Testis (tissue), 3 donors: Measurements from ENCODE around the gene CLCN1. TPM values are rescaled to one million over a fixed set of nuclear protein-coding genes. Genes with fewer than 3 reads are reported as not detected.
"Not testable (repeated sequence)": the region's sequence is repeated elsewhere in the genome, so short reads cannot be mapped to it uniquely, and the experiment has no call there.

Experiments used
- DNase-seq: peaks from one replicate; pipeline ENCODE4 v3.0.0-alpha.2; 2019
- H3K27ac ChIP-seq, 2 donors: fragments of 200-600 bp; sonication (generic); one replicate each; pipeline ENCODE4 v1.5.1; 2019
- H3K27me3 ChIP-seq: fragments of 200-600 bp; sonication (generic); one replicate; pipeline ENCODE4 v1.5.1; 2019
- H3K36me3 ChIP-seq: fragments of 200-600 bp; sonication (generic); one replicate; pipeline ENCODE4 v1.5.1; 2017; ENCODE audit warnings: low read depth; ENCODE audit errors: missing control alignments
- H3K4me1 ChIP-seq: fragments of 200-600 bp; sonication (generic); one replicate; pipeline ENCODE4 v1.5.1; 2019
- H3K4me3 ChIP-seq, 2 donors: fragments of 200-600 bp; sonication (generic); one replicate each; pipeline ENCODE4 v1.5.1; 2017 to 2019
- H3K9me3 ChIP-seq: fragments of 200-600 bp; sonication (generic); one replicate; pipeline ENCODE4 v1.5.1; 2017
- POLR2A ChIP-seq: fragments of 450-650 bp; IDR thresholded peaks from one replicate; pipeline ENCODE4 v1.6.1; 2017; ENCODE audit warnings: antibody characterized with exemption, mild to moderate bottlenecking, moderate library complexity
- WGBS, 2 donors: methylation state at CpG; one replicate each; pipeline ENCODE4 v1.1.5; 2018; 5-methylcytosine and 5-hydroxymethylcytosine counted together
- intact Hi-C: fragments of 100-400 bp; cut with DNase I; formaldehyde crosslinking; loops from one replicate; pipeline ENCODE4 v1.15.1; 2023; ENCODE audit warnings: low total_unique reads
- polyA plus RNA-seq: library from polyadenylated mRNA; stranded (reverse); fragments of 350-450 nt; fragmentation: Illumina TruSeq; extraction: RNeasy Lipid Tissue Mini Kit (QIAGEN cat#74804); gene quantifications from one replicate; pipeline ENCODE4 v1.2.3, GENCODE V29; 2014; ENCODE audit warnings: low read depth, low replicate concordance; ENCODE audit not compliant: insufficient read depth
- total RNA-seq, 2 donors: library from RNA; depleted of rRNA; stranded (reverse); fragments of >200 nt; gene quantifications; one replicate each; pipeline ENCODE4 v1.2.3, GENCODE V29; 2016
- TF ChIP-seq, protein P1 (sequence below), 3 experiments: fragments of 450-650 bp in 2 of 3; fragments of 200-600 bp in 1 of 3; sonication (generic) in 1 of 3; IDR thresholded peaks; one replicate each; pipeline ENCODE4 v1.5.1; 2016 to 2019; ENCODE audit warnings: antibody characterized with exemption in 3 of 3, mild to moderate bottlenecking in 2 of 3, moderate library complexity in 1 of 3

The CLCN1 gene
- total and polyA plus RNA-seq, 3 donors from 2014 or later: 1.1 to 2.7 (median 1.4) TPM

DNA sequence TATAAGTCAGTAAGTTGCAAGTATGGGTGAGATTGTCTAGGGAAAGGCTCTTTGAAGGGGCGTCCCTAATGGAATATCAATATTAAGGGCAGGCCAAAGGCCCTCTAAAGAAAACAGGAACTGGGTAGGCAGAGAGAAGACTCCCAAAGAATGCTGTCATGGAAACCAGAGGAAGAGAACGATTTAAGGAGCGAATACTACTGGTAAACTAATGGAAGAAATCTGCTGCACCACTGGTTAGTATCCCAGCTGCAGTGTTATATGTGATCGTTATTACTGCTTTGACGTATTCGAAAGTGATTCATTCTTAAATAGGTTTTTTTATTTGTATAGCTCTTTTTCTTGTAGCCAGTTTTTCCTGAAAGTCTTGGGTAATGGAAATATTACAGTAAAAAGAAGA is 26.5 kb upstream of the CLCN1 start:
- no peak for TF ChIP-seq POLR2A
- TF ChIP-seq, protein P1, sequence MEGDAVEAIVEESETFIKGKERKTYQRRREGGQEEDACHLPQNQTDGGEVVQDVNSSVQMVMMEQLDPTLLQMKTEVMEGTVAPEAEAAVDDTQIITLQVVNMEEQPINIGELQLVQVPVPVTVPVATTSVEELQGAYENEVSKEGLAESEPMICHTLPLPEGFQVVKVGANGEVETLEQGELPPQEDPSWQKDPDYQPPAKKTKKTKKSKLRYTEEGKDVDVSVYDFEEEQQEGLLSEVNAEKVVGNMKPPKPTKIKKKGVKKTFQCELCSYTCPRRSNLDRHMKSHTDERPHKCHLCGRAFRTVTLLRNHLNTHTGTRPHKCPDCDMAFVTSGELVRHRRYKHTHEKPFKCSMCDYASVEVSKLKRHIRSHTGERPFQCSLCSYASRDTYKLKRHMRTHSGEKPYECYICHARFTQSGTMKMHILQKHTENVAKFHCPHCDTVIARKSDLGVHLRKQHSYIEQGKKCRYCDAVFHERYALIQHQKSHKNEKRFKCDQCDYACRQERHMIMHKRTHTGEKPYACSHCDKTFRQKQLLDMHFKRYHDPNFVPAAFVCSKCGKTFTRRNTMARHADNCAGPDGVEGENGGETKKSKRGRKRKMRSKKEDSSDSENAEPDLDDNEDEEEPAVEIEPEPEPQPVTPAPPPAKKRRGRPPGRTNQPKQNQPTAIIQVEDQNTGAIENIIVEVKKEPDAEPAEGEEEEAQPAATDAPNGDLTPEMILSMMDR (IDR thresholded peaks at IDR 0.05): no peak
- peaks cover 13% of the 10 kb centered on the region for H3K4me1 ChIP-seq
- 24 to 30% methylated on average over 6 of the region's 6 CpGs for WGBS, 2 donors
- no peaks in the 10 kb centered on the region for H3K36me3 ChIP-seq
- H3K27me3 ChIP-seq: no peaks in the 10 kb centered on the region
- DNase-seq: no peak
- H3K27ac ChIP-seq: no peak overlapping the region
- peak overlapping the region; percentile 67 to 83 for H3K4me3 ChIP-seq
- no peaks in the 10 kb centered on the region for H3K9me3 ChIP-seq
- intact Hi-C loops: no loop called here

DNA sequence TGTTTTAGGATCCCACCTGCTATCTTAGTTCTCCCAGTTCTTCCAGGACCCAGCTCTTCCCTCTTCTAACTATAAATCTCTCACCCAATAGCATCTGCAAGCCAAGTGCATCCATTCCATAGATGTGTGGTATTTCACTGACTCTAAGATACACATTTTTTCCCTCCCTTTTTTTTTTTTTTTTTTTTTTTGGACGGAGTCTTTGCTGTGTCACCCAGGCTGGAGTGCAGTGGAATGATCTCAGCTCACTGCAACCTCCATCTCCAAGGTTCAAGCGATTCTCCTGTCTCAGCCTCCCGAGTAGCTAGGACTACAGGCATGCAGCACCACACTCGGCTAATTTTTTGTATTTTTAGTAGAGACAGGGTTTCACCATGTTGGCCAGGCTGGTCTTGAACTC is 26.0 kb upstream of the CLCN1 start:
- peaks cover 13% of the 10 kb centered on the region for H3K4me1 ChIP-seq
- H3K36me3 ChIP-seq, H3K27me3 ChIP-seq, DNase-seq, H3K9me3 ChIP-seq, H3K4me3 ChIP-seq, H3K27ac ChIP-seq, intact Hi-C loops: not testable (repeated sequence)
- WGBS, 2 donors: 69 to 71% methylated on average over 4 of the region's 4 CpGs

DNA sequence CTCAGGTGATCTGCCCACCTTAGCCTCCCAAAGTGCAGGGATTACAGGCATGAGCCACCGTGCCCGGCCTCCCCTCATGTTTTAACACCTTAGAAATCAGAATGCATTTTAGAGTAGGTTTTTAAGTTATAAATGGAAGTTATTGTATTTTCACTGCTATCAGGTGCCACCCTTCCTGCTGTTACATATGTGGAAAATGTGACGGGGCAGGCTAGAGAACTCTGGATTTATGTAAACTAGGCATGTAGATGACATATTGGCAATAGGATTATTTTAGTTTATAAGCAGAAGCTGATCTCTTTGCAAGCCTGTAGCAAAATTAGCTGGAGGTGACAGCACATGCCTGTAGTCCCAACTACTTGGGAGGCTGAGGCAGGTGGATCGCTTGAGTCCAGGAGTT is 25.6 kb upstream of the CLCN1 start:
- intact Hi-C loops: no loop called here
- H3K4me3 ChIP-seq: no peak overlapping the region
- H3K4me1 ChIP-seq: peaks cover 13% of the 10 kb centered on the region
- 76 to 87% methylated on average over 4 of the region's 4 CpGs for WGBS, 2 donors
- no peaks in the 10 kb centered on the region for H3K36me3 ChIP-seq
- no peaks in the 10 kb centered on the region for H3K27me3 ChIP-seq
- DNase-seq: no peak
- TF ChIP-seq POLR2A: no peak
- TF ChIP-seq, protein P1 (IDR thresholded peaks at IDR 0.05): no peak
- H3K9me3 ChIP-seq: no peaks in the 10 kb centered on the region
- no peak overlapping the region for H3K27ac ChIP-seq

DNA sequence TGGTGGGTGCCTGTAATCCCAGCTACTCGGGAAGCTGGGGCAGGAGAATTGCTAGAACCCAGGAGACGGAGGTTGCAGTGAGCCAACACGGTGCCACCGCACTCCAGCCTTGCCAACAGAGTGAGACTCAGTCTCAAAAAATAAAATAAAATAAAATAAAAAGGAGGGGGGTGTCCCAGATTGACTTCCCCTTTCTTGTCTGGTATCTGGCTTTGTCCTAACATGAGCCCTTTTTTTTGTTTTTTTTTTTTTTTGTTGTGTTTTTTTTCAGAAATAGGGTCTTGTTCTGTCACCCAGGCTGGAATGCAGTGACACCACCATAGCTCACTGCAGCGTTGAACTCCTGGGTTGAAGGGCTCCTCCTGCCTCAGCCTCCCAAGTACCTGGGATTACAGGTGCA is 23.0 kb upstream of the CLCN1 start:
- Histone ChIP-seq H3K9me3 (no peaks in the 10 kb centered on the region), H3K4me1 (peaks cover 7% of the 10 kb centered on the region), H3K4me3 (no peak overlapping the region), H3K36me3 (no peaks in the 10 kb centered on the region), H3K27ac (no peak overlapping the region), H3K27me3 (no peaks in the 10 kb centered on the region)
- DNase-seq: no peak
- WGBS, 2 donors: 96 to 97% methylated on average over 5 of the region's 5 CpGs
- no peak for TF ChIP-seq POLR2A
- TF ChIP-seq, protein P1 (IDR thresholded peaks at IDR 0.05): no peak
- intact Hi-C loops: no loop called here

DNA sequence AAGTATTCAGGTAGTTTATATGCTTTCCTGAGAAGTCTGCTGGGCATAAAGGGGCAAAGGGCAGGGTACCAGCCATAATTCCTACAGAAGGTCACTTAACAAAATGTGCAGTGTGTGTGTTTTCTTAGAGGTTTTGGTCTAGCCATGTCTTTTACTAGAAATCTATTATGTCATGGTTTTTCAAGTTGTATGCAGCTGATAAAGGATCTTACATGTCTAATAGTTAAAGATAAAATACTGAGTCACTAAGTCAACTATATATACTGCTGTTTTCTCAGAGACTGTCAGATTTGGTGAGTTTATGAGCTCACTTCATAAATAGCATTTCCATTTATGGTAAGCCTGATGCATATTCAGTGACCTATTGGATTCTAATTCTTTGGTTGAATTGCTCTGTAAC is 20.0 kb upstream of the CLCN1 start:
- Histone ChIP-seq H3K4me1 (no peaks in the 10 kb centered on the region), H3K27me3 (no peaks in the 10 kb centered on the region), H3K4me3 (no peak overlapping the region), H3K9me3 (no peaks in the 10 kb centered on the region), H3K36me3 (no peaks in the 10 kb centered on the region), H3K27ac (no peak overlapping the region)
- TF ChIP-seq, protein P1 (IDR thresholded peaks at IDR 0.05): no peak
- no peak for TF ChIP-seq POLR2A
- intact Hi-C loops: no loop called here
- DNase-seq: no peak
